H9 (cell line): ENCODE results near the gene NAPB. TPM values are rescaled to one million over a fixed set of nuclear protein-coding genes. Genes with fewer than 3 reads are reported as not detected.

Source experiments
- DNase-seq: peaks from one replicate; pipeline ENCODE4 v3.0.0-alpha.2; 2017
- H2AFZ ChIP-seq: one replicate; pipeline ENCODE4 v1.6.1; 2013; ENCODE audit warnings: mild to moderate bottlenecking, low read length, control low read depth, moderate library complexity
- H2AK5ac ChIP-seq: 2 replicates; pipeline ENCODE4 v1.6.1; 2013; ENCODE audit warnings: low read length, control low read depth, mixed read lengths; ENCODE audit not compliant: insufficient read length
- H2BK120ac ChIP-seq: one replicate; pipeline ENCODE4 v1.6.1; 2013; ENCODE audit warnings: low read depth, mild to moderate bottlenecking, low read length, control low read depth, inconsistent platforms; ENCODE audit not compliant: poor library complexity, severe bottlenecking
- H2BK12ac ChIP-seq: 2 replicates; pipeline ENCODE4 v1.6.1; 2013; ENCODE audit warnings: low read length, control low read depth, mixed read lengths, low read depth; ENCODE audit not compliant: insufficient read length
- H2BK15ac ChIP-seq: 2 replicates; pipeline ENCODE4 v1.6.1; 2013; ENCODE audit warnings: low read depth, low read length, control low read depth
- H2BK20ac ChIP-seq: one replicate; pipeline ENCODE4 v1.6.1; 2013; ENCODE audit warnings: low read depth, mild to moderate bottlenecking, low read length, control low read depth, inconsistent platforms; ENCODE audit not compliant: poor library complexity, severe bottlenecking
- H2BK5ac ChIP-seq: 2 replicates; pipeline ENCODE4 v1.6.1; 2013; ENCODE audit warnings: low read length, control low read depth, mixed read lengths; ENCODE audit not compliant: insufficient read length
- H3K14ac ChIP-seq: 2 replicates; pipeline ENCODE4 v1.6.1; 2013; ENCODE audit warnings: low read length, control low read depth; ENCODE audit not compliant: insufficient read depth
- H3K18ac ChIP-seq: 2 replicates; pipeline ENCODE4 v1.6.1; 2013; ENCODE audit warnings: low read depth, mild to moderate bottlenecking, mixed read lengths, low read length, control low read depth; ENCODE audit not compliant: insufficient read length
- H3K23ac ChIP-seq: 2 replicates; pipeline ENCODE4 v1.6.1; 2013; ENCODE audit warnings: low read length, control low read depth, mixed read lengths, low read depth; ENCODE audit not compliant: insufficient read length
- H3K23me2 ChIP-seq: 2 replicates; pipeline ENCODE4 v1.6.1; 2013; ENCODE audit warnings: low read depth, mild to moderate bottlenecking, mixed read lengths, low read length, control low read depth; ENCODE audit not compliant: insufficient read length, poor library complexity, severe bottlenecking
- H3K27ac ChIP-seq: 2 replicates; pipeline ENCODE4 v1.5.1; 2013; ENCODE audit warnings: low read length, control low read depth, mixed read lengths, low read depth; ENCODE audit not compliant: insufficient read length
- H3K27me3 ChIP-seq: 2 replicates; pipeline ENCODE4 v1.6.1; 2013; ENCODE audit warnings: low read length, control low read depth, inconsistent platforms; ENCODE audit not compliant: insufficient read depth
- H3K4ac ChIP-seq: 2 replicates; pipeline ENCODE4 v1.6.1; 2013; ENCODE audit warnings: low read depth, mild to moderate bottlenecking, control low read depth, inconsistent platforms, low read length, moderate library complexity
- H3K4me1 ChIP-seq: 2 replicates; pipeline ENCODE4 v1.6.1; 2013; ENCODE audit warnings: low read length, control low read depth, inconsistent platforms; ENCODE audit not compliant: insufficient read depth
- H3K4me2 ChIP-seq: 2 replicates; pipeline ENCODE4 v1.6.1; 2013; ENCODE audit warnings: low read length, control low read depth, mixed read lengths; ENCODE audit not compliant: insufficient read length, insufficient read depth
- H3K56ac ChIP-seq: 2 replicates; pipeline ENCODE4 v1.6.1; 2013; ENCODE audit warnings: low read depth, mild to moderate bottlenecking, mixed read lengths, low read length, control low read depth; ENCODE audit not compliant: insufficient read length
- H3K79me1 ChIP-seq: 2 replicates; pipeline ENCODE4 v1.6.1; 2013; ENCODE audit warnings: low read depth, mild to moderate bottlenecking, moderate library complexity, low read length, control low read depth, inconsistent platforms; ENCODE audit not compliant: insufficient read depth, poor library complexity, severe bottlenecking
- H3K79me2 ChIP-seq: 2 replicates; pipeline ENCODE4 v1.6.1; 2013; ENCODE audit warnings: low read length, control low read depth, inconsistent platforms; ENCODE audit not compliant: insufficient read depth
- H3K9ac ChIP-seq: 2 replicates; pipeline ENCODE4 v1.6.1; 2013; ENCODE audit warnings: low read length, control low read depth, mixed read lengths; ENCODE audit not compliant: insufficient read length; ENCODE audit errors: extremely low read depth
- H3K9me3 ChIP-seq: one replicate; pipeline ENCODE4 v1.6.1; 2013; ENCODE audit warnings: low read depth, low read length, inconsistent platforms; ENCODE audit not compliant: control insufficient read depth
- H3T11ph ChIP-seq: one replicate; pipeline ENCODE4 v1.6.1; 2013; ENCODE audit warnings: mild to moderate bottlenecking, low read length, control low read depth, inconsistent platforms
- H4K20me1 ChIP-seq: one replicate; pipeline ENCODE4 v1.6.1; 2013; ENCODE audit not compliant: control insufficient read depth, insufficient read length, insufficient read depth
- H4K5ac ChIP-seq: 2 replicates; pipeline ENCODE4 v1.6.1; 2013; ENCODE audit warnings: low read depth, mild to moderate bottlenecking, mixed read lengths, low read length, control low read depth; ENCODE audit not compliant: insufficient read length
- H4K8ac ChIP-seq: replicated peaks from 2 replicates; pipeline ENCODE4 v1.6.1; 2013; ENCODE audit warnings: low read length, control low read depth, mixed read lengths, low read depth; ENCODE audit not compliant: insufficient read length
- H4K91ac ChIP-seq: 2 replicates; pipeline ENCODE4 v1.6.1; 2013; ENCODE audit warnings: low read depth, mild to moderate bottlenecking, moderate library complexity, mixed read lengths, low read length, control low read depth; ENCODE audit not compliant: insufficient read length
- H3K27ac Mint-ChIP-seq, 3 experiments: 2 replicates in 2 of 3; 3 replicates in 1 of 3; pipeline ENCODE4 v1.8.0; 2020 to 2021; ENCODE audit warnings: mixed read lengths in 3 of 3, mild to moderate bottlenecking in 1 of 3, moderate library complexity in 1 of 3
- H3K27me3 Mint-ChIP-seq: 2 replicates; pipeline ENCODE4 v1.8.0; 2021; ENCODE audit warnings: low read depth, mild to moderate bottlenecking, moderate library complexity, mixed read lengths
- H3K36me3 Mint-ChIP-seq, 3 experiments: 2 replicates in 2 of 3; 3 replicates in 1 of 3; pipeline ENCODE4 v1.8.0; 2020 to 2021; ENCODE audit warnings: low read depth in 3 of 3, mixed read lengths in 3 of 3; ENCODE audit not compliant: insufficient read depth in 1 of 3
- H3K4me1 Mint-ChIP-seq, 2 experiments: 2 replicates each; pipeline ENCODE4 v1.8.0; 2020; ENCODE audit warnings: mixed read lengths in 2 of 2
- H3K4me3 Mint-ChIP-seq, 2 experiments: 2 replicates in 1 of 2; 3 replicates in 1 of 2; pipeline ENCODE4 v1.8.0; 2020 to 2021; ENCODE audit warnings: mild to moderate bottlenecking in 2 of 2, mixed read lengths in 2 of 2, moderate library complexity in 1 of 2
- H3K9me3 Mint-ChIP-seq, 2 experiments: 2 replicates in 1 of 2; 3 replicates in 1 of 2; pipeline ENCODE4 v1.8.0; 2020; ENCODE audit warnings: mild to moderate bottlenecking in 2 of 2, mixed read lengths in 2 of 2, moderate library complexity in 1 of 2
- CTCF ChIP-seq: fragments of 200-600 bp; sonication (generic); conservative IDR thresholded peaks from 3 replicates; pipeline ENCODE4 v1.8.0; 2021; ENCODE audit warnings: antibody characterized with exemption, mild to moderate bottlenecking
- WGBS: extraction: QIAGEN DNeasy Blood & Tissue Kit; methylation state at CpG from one replicate; pipeline ENCODE4 v1.1.7; 2013; ENCODE audit warnings: missing lambda C conversion rate, low lambda C conversion rate, mixed read lengths; ENCODE audit not compliant: insufficient read length; ENCODE audit errors: extremely low coverage; 5-methylcytosine and 5-hydroxymethylcytosine counted together
- total RNA-seq: library from RNA; stranded (reverse); gene quantifications from 2 replicates; pipeline ENCODE4 v1.2.1, GENCODE V29; 2021

NAPB gene
- total RNA-seq, 1 experiment from 2014 or later: 10.4 TPM

GRCh38 chr20:23396950-23397627 is 24.2 kb downstream of the NAPB start:
- Mint-ChIP-seq H3K9me3 (no peaks in the 10 kb centered on the region), H3K4me3 (no peak overlapping the region), H3K27me3 (no peaks in the 10 kb centered on the region), H3K27ac (peak overlapping the region in 2 of 3 experiments; percentile 9 to 55; a peak in 1 of 7 replicates), H3K36me3 (peaks cover 16 to 48% (median 39%) of the 10 kb centered on the region in 3 experiments), H3K4me1 (peaks cover 28% of the 10 kb centered on the region in 2 experiments)
- no peak overlapping the region for H3K9ac ChIP-seq
- H2BK20ac ChIP-seq: no peak overlapping the region
- no peaks in the 10 kb centered on the region for H3K79me2 ChIP-seq
- no peak overlapping the region for H3K14ac ChIP-seq
- no peak overlapping the region for H3K23ac ChIP-seq
- no peak overlapping the region for H3T11ph ChIP-seq
- no peak overlapping the region for H3K4ac ChIP-seq
- H3K9me3 ChIP-seq: no peaks in the 10 kb centered on the region
- H2AK5ac ChIP-seq: no peak overlapping the region
- H2BK15ac ChIP-seq: no peak overlapping the region
- no peak overlapping the region for H4K91ac ChIP-seq
- H3K56ac ChIP-seq: no peak overlapping the region
- DNase-seq: no peak
- TF ChIP-seq CTCF: no peak
- H3K79me1 ChIP-seq: peaks cover 5% of the 10 kb centered on the region
- no peak overlapping the region for H3K27ac ChIP-seq
- H3K4me2 ChIP-seq: no peak overlapping the region
- H2BK5ac ChIP-seq: no peak overlapping the region
- H2BK120ac ChIP-seq: no peak overlapping the region
- no peaks in the 10 kb centered on the region for H3K4me1 ChIP-seq
- H3K27me3 ChIP-seq: no peaks in the 10 kb centered on the region
- H2BK12ac ChIP-seq: no peak overlapping the region
- H3K23me2 ChIP-seq: no peaks in the 10 kb centered on the region
- H4K5ac ChIP-seq: no peak overlapping the region
- no peak overlapping the region for H2AFZ ChIP-seq
- no peak overlapping the region for H4K8ac ChIP-seq
- H4K20me1 ChIP-seq: no peaks in the 10 kb centered on the region
- WGBS: no CpG with 5 or more reads among the region's 6 CpGs
- no peak overlapping the region for H3K18ac ChIP-seq
